K562 (cell line): ENCODE measurements around the gene CENPN. TPM values are rescaled to one million over a fixed set of nuclear protein-coding genes. Genes with fewer than 3 reads are reported as not detected.
A peak's percentile ranks its signal among the peaks of the same experiment; 100 is the strongest.

Experiments used
- BDP1 ChIP-seq: IDR thresholded peaks from 3 replicates; pipeline ENCODE4 v1.6.1; 2011; ENCODE audit not compliant: insufficient read length, insufficient read depth
- CHD2 ChIP-seq: IDR thresholded peaks from 2 replicates; pipeline ENCODE4 v1.6.1; 2011; ENCODE audit warnings: low read depth, low read length
- JUN ChIP-seq, 2 experiments: sonication (generic) in 1 of 2; formaldehyde crosslinking in 1 of 2; IDR thresholded peaks; 2 replicates each; pipeline versions ENCODE4 v1.6.1 to v1.8.0; 2012 to 2022; ENCODE audit warnings: borderline replicate concordance in 2 of 2, mild to moderate bottlenecking in 2 of 2, improper control_type of control experiment in 1 of 2, low read depth in 1 of 2, low read length in 1 of 2, missing genetic modification reagents in 1 of 2
- KDM5B ChIP-seq: fragments of 200-600 bp; sonication (generic); IDR thresholded peaks from 2 replicates; pipeline ENCODE4 v1.6.1; 2012; ENCODE audit warnings: low read depth, mild to moderate bottlenecking, moderate library complexity, low read length, control low read depth, inconsistent platforms; ENCODE audit not compliant: insufficient replicate concordance
- NFATC3 ChIP-seq: fragments of 450-650 bp; IDR thresholded peaks from 2 replicates; pipeline ENCODE4 v1.6.1; 2017; ENCODE audit warnings: mild to moderate bottlenecking
- POLR2G ChIP-seq: fragments of 200-400 bp; formaldehyde crosslinking; IDR thresholded peaks from 2 replicates; pipeline ENCODE4 v1.6.1; 2017; ENCODE audit warnings: low read depth, mild to moderate bottlenecking, antibody characterized with exemption, low read length, moderate library complexity
- RBM14 ChIP-seq: fragments of 200-400 bp; formaldehyde crosslinking; IDR thresholded peaks from 2 replicates; pipeline ENCODE4 v1.6.1; 2018; ENCODE audit warnings: low read depth, mild to moderate bottlenecking, low read length, moderate library complexity, borderline replicate concordance; ENCODE audit not compliant: insufficient read depth
- RBM22 ChIP-seq: fragments of 200-400 bp; formaldehyde crosslinking; IDR thresholded peaks from 2 replicates; pipeline ENCODE4 v1.6.1; 2018; ENCODE audit warnings: low read length, low read depth; ENCODE audit not compliant: poor library complexity, severe bottlenecking
- TEAD4 ChIP-seq, 2 experiments: sonication (generic) in 1 of 2; formaldehyde crosslinking in 1 of 2; IDR thresholded peaks; 2 replicates each; pipeline versions ENCODE4 v1.6.1 to v1.8.0; 2012 to 2022; ENCODE audit warnings: borderline replicate concordance in 1 of 2, inconsistent platforms in 1 of 2, low read length in 1 of 2, mild to moderate bottlenecking in 1 of 2, missing genetic modification reagents in 1 of 2
- ZC3H4 ChIP-seq: sonication (generic); formaldehyde crosslinking; IDR thresholded peaks from 2 replicates; pipeline ENCODE4 v1.9.0; 2021; ENCODE audit warnings: missing genetic modification reagents, borderline replicate concordance
- ZNF121 ChIP-seq: sonication (generic); formaldehyde crosslinking; conservative IDR thresholded peaks from 2 replicates; pipeline ENCODE4 v1.8.0; 2022; ENCODE audit warnings: missing genetic modification reagents
- ZNF354B ChIP-seq: fragments of 250-450 bp; sonication (Bioruptor Pico); IDR thresholded peaks from 2 replicates; pipeline ENCODE4 v1.4.0; 2020
- ZNF75A ChIP-seq: fragments of 450-650 bp; formaldehyde crosslinking; IDR thresholded peaks from 2 replicates; pipeline ENCODE4 v1.4.0; 2020; ENCODE audit warnings: mild to moderate bottlenecking
- polyA plus RNA-seq, 8 experiments: library from polyadenylated mRNA; depleted of rRNA in 4 of 8; stranded (reverse) in 5 of 8; unstranded in 3 of 8; fragments of >200 nt; fragmentation: Nextera tagmentation in 2 of 8; fragmentation: Illumina TruSeq in 1 of 8; extraction: Ambion mirVana in 2 of 8; extraction: Trizol in 1 of 8; gene quantifications; 2 replicates each; pipeline versions ENCODE4 v1.2.1 to v1.2.3, GENCODE V29; 2011 to 2014; ENCODE audit warnings: inconsistent platforms in 1 of 8, missing spikeins in 1 of 8
- total RNA-seq, 7 experiments: library from RNA; depleted of rRNA in 6 of 7; stranded (reverse); fragments of >200 nt in 6 of 7; fragmentation: Illumina TruSeq in 2 of 7; extraction: Trizol in 2 of 7; gene quantifications; 2 replicates each; pipeline versions ENCODE4 v1.2.1 to v1.2.3, GENCODE V29; 2011 to 2021; ENCODE audit warnings: low replicate concordance in 1 of 7
- TF ChIP-seq, protein P1 (sequence below): fragments of 250-450 bp; sonication (Bioruptor Pico); IDR thresholded peaks from 2 replicates; pipeline ENCODE4 v1.5.1; 2021; ENCODE audit warnings: mild to moderate bottlenecking
- TF ChIP-seq, protein P2 (sequence below): fragments of 450-650 bp; formaldehyde crosslinking; IDR thresholded peaks from 2 replicates; pipeline ENCODE4 v1.4.0; 2020; ENCODE audit warnings: mild to moderate bottlenecking, moderate library complexity
- TF ChIP-seq, protein P3 (sequence below), 2 experiments: fragments of 450-650 bp; conservative IDR thresholded peaks; 2 replicates each; pipeline ENCODE4 v1.6.1; 2017; ENCODE audit warnings: mild to moderate bottlenecking in 2 of 2, moderate library complexity in 2 of 2
- TF ChIP-seq, protein P4 (sequence below): sonication (generic); formaldehyde crosslinking; IDR thresholded peaks from 2 replicates; pipeline ENCODE4 v1.8.0; 2022; ENCODE audit warnings: mild to moderate bottlenecking, missing genetic modification reagents
- TF ChIP-seq, protein P5 (sequence below): fragments of 450-650 bp; formaldehyde crosslinking; IDR thresholded peaks from 2 replicates; pipeline ENCODE4 v1.4.0; 2022; ENCODE audit warnings: mild to moderate bottlenecking, moderate library complexity
- TF ChIP-seq, protein P6 (sequence below): fragments of 450-650 bp; formaldehyde crosslinking; IDR thresholded peaks from 2 replicates; pipeline ENCODE4 v1.4.0; 2020; ENCODE audit warnings: mild to moderate bottlenecking, moderate library complexity

CENPN gene
- total and polyA plus RNA-seq, 9 of the 15 experiments (the other 6 are each of a cell fraction or from before 2014, with no cell fraction given): 92.3 to 384 (median 140) TPM

DNA sequence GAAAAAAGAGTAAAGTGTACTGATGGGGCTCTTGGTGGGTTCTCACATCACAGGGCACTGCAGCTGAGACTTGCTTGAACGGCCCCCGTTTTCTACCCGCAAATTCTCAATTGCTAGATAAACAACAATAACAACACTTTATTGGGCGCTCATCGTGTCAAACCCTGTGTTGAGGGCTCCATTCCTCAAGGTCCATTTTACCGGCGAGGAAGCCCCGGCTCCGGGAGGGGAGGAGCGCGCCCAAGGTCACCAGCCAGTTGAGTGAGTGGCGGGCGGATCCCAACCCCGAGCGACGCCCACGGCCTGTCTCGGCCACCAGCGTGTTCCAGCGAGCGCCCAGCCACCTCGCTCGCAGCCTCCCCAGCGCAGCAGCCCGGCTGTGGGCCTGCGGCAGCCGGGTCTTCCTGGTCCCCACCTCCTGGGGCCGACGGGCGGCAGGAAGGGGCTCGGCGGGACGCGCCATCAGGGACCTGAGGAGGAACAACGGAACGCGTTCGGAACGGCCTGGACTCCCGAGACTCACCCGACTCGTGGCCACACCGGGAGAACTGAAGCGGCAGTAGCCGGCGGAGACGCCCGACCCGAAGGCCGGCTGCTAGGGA is 702 bp upstream of the CENPN start (continued):
- TF ChIP-seq, protein P1, sequence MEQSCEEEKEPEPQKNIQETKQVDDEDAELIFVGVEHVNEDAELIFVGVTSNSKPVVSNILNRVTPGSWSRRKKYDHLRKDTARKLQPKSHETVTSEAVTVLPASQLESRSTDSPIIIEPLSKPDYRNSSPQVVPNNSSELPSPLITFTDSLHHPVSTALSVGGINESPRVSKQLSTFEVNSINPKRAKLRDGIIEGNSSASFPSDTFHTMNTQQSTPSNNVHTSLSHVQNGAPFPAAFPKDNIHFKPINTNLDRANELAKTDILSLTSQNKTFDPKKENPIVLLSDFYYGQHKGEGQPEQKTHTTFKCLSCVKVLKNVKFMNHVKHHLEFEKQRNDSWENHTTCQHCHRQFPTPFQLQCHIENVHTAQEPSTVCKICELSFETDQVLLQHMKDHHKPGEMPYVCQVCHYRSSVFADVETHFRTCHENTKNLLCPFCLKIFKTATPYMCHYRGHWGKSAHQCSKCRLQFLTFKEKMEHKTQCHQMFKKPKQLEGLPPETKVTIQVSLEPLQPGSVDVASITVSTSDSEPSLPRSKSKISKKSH: no peak
- TF ChIP-seq, protein P2, sequence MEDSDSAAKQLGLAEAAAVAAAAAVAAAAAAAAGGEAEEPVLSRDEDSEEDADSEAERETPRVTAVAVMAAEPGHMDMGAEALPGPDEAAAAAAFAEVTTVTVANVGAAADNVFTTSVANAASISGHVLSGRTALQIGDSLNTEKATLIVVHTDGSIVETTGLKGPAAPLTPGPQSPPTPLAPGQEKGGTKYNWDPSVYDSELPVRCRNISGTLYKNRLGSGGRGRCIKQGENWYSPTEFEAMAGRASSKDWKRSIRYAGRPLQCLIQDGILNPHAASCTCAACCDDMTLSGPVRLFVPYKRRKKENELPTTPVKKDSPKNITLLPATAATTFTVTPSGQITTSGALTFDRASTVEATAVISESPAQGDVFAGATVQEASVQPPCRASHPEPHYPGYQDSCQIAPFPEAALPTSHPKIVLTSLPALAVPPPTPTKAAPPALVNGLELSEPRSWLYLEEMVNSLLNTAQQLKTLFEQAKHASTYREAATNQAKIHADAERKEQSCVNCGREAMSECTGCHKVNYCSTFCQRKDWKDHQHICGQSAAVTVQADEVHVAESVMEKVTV (CRISPR knock-in tag): no peak
- TF ChIP-seq, protein P3, sequence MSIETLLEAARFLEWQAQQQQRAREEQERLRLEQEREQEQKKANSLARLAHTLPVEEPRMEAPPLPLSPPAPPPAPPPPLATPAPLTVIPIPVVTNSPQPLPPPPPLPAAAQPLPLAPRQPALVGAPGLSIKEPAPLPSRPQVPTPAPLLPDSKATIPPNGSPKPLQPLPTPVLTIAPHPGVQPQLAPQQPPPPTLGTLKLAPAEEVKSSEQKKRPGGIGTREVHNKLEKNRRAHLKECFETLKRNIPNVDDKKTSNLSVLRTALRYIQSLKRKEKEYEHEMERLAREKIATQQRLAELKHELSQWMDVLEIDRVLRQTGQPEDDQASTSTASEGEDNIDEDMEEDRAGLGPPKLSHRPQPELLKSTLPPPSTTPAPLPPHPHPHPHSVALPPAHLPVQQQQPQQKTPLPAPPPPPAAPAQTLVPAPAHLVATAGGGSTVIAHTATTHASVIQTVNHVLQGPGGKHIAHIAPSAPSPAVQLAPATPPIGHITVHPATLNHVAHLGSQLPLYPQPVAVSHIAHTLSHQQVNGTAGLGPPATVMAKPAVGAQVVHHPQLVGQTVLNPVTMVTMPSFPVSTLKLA (conservative IDR thresholded peaks at IDR 0.05): no peak; a peak in 2 of 4 replicates
- TF ChIP-seq ZNF121 (CRISPR knock-in tag): no peak
- no peak for TF ChIP-seq RBM22
- no peak for TF ChIP-seq RBM14
- TF ChIP-seq POLR2G: no peak
- TF ChIP-seq BDP1: no peak
- no peak for TF ChIP-seq TEAD4 (IDR thresholded peaks at IDR 0.05; ENCODE audit: low read length)
- TF ChIP-seq TEAD4 (CRISPR knock-in tag; IDR thresholded peaks at IDR 0.05; ENCODE audit: borderline replicate concordance): no peak
- TF ChIP-seq, protein P4, sequence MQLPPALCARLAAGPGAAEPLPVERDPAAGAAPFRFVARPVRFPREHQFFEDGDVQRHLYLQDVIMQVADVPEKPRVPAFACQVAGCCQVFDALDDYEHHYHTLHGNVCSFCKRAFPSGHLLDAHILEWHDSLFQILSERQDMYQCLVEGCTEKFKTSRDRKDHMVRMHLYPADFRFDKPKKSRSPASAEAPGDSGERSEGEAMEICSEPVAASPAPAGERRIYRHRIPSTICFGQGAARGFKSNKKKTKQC: peak; percentile 64; the same call in 1 of the 2 replicates
- no peak for TF ChIP-seq ZNF75A
- TF ChIP-seq, protein P5, sequence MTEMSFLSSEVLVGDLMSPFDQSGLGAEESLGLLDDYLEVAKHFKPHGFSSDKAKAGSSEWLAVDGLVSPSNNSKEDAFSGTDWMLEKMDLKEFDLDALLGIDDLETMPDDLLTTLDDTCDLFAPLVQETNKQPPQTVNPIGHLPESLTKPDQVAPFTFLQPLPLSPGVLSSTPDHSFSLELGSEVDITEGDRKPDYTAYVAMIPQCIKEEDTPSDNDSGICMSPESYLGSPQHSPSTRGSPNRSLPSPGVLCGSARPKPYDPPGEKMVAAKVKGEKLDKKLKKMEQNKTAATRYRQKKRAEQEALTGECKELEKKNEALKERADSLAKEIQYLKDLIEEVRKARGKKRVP: no peak
- TF ChIP-seq, protein P6, sequence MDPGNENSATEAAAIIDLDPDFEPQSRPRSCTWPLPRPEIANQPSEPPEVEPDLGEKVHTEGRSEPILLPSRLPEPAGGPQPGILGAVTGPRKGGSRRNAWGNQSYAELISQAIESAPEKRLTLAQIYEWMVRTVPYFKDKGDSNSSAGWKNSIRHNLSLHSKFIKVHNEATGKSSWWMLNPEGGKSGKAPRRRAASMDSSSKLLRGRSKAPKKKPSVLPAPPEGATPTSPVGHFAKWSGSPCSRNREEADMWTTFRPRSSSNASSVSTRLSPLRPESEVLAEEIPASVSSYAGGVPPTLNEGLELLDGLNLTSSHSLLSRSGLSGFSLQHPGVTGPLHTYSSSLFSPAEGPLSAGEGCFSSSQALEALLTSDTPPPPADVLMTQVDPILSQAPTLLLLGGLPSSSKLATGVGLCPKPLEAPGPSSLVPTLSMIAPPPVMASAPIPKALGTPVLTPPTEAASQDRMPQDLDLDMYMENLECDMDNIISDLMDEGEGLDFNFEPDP: no peak
- no peak for TF ChIP-seq KDM5B
- TF ChIP-seq NFATC3: no peak
- TF ChIP-seq ZNF354B (CRISPR knock-in tag): no peak
- peak; percentile 40; the same call in 1 of the 2 replicates for TF ChIP-seq JUN (IDR thresholded peaks at IDR 0.05; ENCODE audit: borderline replicate concordance, low read depth, low read length)
- TF ChIP-seq JUN (CRISPR knock-in tag; IDR thresholded peaks at IDR 0.05; ENCODE audit: borderline replicate concordance): no peak
- TF ChIP-seq CHD2: no peak
- no peak for TF ChIP-seq ZC3H4 (CRISPR knock-in tag)
